SKM-1 (cell line): ENCODE measurements around the gene TMEM9.

ENCODE experiments used
- DNase-seq: peaks from one replicate; lab custom pipeline; 2025; ENCODE audit not compliant: unreplicated experiment; lab: John Stamatoyannopoulos, UW

Gene TMEM9

DNA sequence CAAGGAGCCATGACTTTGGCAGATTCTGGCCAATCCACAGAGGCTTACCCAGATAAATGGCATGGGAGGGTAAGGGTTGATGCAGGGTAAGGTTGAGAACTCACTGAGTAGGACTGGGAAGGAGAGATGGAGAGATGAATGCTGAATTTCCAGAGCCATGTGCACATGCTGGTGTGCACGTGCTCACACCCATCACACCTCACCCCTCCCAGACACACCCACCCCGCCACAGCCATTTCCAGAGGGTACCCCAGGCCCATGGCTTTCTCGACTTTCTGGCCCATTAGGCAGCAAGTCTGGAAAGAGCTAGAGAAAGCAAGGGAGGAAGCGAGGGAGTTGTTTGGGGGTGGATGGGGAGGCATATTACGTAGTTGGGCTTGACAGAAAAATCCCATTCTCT, 43.7 kb downstream of the TMEM9 start:
- no peak for DNase-seq

GRCh38 chr1:201110138-201110537, 44.1 kb downstream of the TMEM9 start:
- no peak for DNase-seq

DNA sequence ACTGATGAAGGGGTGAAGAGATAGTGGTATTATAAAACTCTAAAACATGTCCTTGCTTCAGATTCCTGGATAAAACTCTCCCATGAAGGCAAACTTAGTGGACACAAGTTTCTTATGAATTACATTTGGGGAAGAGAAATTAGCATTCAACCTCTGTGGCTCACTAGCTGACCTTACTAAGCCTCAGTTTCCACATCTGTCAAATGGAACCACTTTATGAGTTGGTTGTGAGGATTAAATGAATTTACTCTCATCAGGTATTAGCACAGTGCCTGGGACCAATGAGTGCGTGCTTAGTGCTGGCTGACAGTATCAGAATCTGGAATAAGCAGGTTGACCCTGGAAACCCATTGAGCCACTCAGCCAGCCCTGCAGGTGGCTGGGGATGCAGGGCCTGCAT, 44.6 kb downstream of the TMEM9 start:
- DNase-seq = no peak

DNA sequence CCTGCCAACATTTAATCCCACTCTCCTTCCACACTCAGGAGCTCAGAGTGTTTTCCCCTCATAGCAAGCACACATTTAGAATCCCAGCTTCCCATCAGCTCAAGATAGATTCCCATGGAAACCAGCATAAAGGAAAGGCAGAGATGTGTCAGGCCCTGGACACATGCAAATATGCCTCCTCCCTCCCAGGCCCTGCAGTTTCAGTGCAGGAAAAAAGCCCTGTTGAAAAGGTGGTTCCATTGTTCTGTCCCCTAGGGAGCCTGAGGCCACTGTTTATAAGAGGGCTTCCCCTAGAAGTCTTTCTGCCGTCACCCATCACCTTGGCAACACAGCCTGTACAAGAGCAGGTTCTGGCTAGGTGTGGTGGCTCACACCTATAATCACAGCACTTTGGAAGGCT, 45.7 kb downstream of the TMEM9 start:
- DNase-seq = no peak

DNA sequence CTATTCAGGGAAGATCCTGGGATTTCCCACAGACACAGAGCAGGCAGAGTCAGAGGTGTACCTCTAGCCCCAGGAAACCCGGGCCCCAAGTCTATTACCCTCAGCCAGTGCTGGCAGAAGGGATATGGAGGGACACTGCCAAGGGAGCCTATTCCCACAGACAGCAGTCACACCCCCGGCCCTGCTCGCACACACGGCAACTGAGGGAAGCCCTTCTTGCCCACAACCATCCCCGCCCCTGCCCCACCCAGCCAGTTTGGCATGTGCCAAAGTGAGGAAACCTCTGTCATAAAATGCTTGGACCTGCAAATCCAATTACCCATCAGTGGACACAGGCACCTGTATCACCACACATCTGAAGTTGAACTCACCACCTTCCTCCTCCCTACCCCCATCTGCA, 48.6 kb downstream of the TMEM9 start:
- DNase-seq = no peak

DNA sequence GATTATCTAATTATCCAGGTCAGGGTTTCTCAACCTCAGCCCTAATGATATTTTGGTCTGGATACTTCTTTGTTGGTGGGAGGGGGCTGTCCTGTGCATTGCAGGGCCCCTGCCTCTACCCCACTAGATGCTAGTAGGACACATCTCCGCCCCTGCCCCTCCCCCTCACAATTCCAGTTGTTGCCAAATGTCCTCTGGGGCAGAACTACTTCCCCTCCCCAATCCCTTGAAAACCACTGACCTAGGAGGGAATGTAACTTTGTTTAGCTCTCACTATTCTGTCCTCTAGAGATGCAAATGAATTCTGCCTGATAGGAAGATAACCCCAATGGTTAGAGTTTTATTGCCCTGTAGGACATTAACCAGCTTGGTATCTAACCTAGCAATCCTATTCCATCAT, 50.1 kb downstream of the TMEM9 start:
- no peak for DNase-seq

- DNase-seq = no peak
These were observed 50.6 kb downstream of the TMEM9 start for GRCh38 chr1:201103666-201104065.

DNA sequence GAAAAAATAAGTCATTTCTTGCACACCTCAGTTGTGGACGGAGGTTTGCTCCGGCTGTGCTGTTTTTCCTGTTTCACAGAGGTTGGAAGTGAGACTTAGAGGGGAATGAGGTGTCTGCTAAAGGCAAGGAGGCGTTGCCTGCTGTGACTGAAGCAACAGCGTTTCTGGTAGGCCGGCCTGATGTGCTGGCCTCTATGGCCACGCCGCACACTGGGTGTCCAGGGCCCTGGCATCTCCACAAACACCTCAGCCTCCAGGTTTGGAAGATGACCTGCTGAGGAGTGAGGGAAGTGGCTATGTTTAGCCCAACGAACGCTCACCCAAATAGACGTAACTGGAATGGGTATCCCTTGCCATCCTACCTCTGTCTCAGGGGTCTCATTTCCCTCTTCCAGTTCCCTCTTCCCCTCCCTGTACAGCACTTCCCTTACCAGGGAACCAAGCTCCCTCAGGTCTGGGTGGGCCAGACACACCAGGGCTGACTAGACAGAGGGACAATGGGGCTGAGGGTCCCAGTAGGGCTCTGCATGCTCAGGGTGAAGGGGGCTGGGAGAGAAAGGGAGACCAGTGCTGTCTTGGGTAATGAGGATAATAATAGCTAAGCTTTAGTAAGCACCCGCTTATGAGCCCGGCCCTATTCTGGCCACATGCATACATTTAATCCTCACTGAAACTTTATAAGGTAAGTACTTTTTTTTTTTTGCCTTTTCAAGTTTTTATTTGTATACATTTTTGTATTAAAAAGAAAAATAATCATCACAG, 53.9 kb downstream of the TMEM9 start:
- DNase-seq = no peak

DNA sequence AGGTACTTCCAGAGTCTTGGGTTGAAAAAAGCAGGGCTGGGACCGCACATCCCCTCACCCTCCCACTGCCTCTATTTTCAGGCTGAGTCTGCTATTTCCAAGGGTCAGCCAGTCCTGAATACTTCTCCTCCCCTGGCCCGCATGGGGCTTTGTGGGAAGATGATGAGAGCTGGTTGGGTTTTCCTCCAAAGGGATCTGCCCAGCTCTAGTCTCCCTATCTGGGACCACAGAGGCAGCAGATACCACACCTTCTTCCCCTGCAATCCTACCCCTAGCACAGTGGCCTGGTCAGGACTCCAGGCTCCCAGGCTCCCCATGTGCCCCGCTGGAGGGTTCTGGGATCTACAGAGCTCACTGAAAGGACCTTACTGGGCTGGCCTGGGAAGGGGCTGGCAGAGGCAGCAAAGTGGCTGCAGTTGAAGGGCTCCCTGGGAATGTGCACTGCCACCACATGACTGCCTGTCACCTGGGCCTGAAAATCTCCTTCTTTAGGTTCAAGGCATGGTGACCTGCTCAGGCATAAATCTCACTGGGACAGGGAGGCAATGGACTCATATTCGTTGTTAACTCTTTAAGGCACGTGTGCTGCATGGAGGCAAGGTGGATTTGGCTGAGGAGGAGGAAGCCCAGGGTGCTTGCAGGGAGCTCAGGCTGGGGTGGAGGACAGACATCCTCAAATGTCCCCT, 55.1 kb downstream of the TMEM9 start:
- DNase-seq = no peak

DNA sequence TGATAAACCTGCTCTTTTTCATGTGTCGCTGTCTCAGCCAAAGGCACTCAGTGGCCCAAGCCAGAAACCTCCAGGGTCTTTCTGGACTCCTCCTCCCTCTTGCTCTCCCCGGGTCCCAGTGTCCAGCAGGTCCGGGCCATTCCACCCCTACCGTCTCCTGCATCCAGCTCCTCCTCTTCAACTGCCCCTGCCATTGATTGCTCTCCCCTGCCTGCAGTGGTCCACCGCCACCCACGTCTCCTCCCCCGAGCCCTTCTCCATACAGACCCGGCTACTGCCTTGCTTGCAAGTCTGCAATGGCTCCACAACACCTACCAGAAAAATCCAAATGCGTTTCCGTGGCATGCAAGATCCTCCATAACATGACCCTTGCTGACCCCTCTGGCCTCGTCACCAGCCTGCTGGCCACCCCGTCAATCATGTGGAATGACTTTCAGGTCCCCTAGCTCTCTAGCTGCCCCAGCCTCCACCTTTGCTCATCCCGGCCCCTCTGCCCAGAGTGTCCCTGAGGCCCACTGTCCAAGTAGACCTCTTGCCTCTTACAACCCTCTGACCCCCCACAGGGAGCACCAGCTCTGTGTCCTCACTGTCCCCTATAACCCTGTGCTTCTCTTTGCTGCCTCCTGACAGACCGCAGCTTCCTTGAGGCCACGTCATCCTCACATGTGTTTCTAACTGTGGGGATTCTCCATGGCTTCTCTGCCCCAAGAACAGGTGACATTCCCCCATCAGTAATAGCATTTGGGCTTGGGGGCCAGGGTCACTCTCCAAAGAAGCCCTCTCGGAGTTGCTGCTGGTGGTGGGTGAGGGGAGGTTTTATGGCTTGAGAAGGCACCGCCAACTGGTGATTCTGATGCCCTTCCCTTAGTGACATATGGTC, 57.1 kb downstream of the TMEM9 start:
- no peak for DNase-seq

DNA sequence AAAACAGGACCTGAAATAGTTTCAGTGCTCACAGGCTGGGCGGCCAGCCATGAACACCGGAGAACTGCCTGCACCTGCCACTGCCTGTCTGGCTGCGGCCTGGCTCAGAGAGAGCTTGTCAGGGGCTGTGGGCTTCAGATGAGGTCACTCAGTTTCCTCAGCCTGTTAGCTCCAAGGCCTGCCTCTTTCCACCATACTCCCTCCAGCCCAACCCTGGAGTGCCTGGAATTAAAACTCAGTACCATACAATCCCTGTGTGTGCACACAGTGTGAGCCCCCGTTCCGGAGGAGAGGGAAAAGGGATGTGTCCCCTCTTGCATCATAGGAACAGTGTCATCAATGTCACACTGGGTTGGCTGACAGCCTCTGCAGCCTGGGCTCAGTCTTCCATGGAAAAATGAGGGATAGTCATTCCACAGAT, 58.2 kb downstream of the TMEM9 start:
- no peak for DNase-seq

DNA sequence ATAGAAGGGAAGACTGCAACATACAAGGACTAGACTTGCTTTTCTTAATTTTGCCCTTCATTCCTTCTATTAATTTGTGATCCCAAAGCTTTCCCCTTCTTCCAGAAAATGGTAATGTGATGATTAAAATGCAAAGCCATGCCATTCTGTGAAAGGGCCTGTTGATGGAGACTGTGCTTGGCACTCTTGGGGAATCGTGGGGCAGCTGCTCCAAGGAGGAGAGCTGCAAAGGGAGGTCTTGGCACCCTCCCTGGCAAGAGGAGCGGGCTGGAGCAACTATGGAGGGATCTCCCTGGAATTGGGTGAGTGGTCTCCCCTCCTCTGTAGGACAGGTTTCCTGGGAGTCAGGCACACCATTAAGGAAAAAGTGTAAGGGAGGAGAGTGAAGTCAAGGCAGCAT, 58.7 kb downstream of the TMEM9 start:
- DNase-seq = no peak

DNA sequence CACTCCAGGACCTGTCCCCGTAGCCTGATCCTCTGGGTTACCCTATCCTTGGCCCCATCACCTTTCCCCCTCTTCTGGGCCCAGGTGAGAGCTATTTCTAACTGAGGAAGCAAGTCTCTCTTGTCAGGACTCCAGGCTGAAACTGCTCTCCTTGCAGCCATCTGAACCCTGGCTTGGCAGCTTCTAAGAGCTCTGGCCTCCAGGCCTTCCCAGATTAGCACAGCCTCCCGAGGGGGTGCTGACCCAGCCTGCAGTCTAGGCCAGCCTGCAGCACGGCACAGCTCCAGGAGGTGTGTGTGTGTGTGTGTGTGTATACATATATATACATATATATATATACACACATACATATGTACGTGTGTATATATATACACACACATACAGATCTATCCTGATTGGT, 59.4 kb downstream of the TMEM9 start:
- no peak for DNase-seq

DNA sequence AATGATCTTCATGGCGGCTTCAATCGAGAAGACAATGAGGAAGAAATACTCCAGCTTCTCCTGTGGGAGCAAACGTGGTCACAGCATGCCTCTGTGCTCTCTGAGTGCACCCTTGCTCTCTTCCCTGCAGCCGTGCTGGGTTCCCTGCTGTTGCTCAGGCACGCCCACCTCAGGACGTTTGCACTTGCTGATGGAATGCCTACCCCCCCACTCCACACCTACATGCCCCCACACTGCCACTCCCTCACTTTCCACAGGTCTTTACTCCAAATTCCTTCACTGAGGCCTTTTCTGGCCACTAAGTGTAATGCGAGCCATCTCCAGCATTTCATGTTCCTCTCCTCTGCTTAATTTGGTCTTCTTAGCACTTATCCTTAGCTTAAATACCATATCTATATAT, 60.3 kb downstream of the TMEM9 start:
- no peak for DNase-seq

DNA sequence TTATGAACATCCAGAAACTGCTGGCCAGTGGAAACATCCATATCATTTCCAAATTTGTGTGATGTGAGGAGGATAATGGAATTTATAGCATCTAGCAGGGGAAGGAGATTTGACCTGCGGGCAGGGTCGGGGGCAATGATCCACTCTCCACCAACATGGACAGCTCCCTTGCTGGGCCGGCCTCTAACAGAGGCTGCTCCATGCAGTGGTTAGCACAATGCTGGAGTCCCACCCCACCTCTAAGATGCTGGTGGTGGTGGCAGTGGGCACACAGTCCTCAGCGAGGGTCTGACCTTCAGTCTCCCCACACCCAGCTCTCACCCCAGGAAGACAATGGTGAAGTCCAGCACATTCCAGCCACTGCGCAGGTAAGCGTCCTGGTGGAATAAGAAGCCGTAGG, 60.7 kb downstream of the TMEM9 start:
- no peak for DNase-seq

DNA sequence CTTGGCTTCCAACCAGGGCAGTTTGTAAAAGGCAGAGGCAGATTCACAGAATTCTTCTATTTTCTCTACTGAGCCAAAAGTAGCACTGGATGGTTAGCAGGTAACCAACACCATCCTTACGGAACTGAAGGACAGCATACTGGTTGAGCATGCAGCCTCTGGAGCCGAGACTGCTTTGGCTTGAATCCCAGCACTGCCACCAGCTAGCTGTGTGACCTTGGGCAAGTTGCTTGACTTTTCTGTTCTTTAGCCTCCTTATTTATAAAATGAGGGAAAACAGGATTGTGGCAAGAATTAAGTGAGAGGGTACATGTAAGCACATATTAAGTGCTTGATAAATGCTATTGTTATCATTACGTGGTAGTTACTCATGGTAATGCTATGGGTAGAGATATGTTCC, 61.5 kb downstream of the TMEM9 start:
- no peak for DNase-seq

- DNase-seq = no peak
These were observed 63.0 kb downstream of the TMEM9 start for GRCh38 chr1:201091256-201091655.

- no peak for DNase-seq
These were observed 63.7 kb downstream of the TMEM9 start for GRCh38 chr1:201090541-201090940.

DNA sequence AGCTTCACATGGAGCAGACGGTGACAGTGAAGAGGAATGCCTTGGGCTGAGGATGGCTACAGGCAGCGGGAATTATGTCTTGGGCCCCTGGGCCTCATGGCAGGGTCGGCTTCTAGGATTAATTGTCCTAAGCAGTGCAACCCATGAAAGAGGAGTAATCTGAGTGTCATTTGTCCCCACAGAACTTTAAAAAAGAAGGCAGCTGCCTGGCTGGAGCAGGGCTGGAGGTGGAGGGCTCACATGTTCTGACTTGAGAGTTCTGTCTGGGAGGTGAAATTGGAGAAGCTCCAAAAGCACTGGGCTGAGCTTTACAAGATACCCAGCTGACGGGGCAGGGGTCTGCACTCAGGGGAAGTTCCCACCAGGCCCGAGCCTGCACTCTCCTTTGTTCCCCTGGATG, 64.7 kb downstream of the TMEM9 start:
- no peak for DNase-seq

DNA sequence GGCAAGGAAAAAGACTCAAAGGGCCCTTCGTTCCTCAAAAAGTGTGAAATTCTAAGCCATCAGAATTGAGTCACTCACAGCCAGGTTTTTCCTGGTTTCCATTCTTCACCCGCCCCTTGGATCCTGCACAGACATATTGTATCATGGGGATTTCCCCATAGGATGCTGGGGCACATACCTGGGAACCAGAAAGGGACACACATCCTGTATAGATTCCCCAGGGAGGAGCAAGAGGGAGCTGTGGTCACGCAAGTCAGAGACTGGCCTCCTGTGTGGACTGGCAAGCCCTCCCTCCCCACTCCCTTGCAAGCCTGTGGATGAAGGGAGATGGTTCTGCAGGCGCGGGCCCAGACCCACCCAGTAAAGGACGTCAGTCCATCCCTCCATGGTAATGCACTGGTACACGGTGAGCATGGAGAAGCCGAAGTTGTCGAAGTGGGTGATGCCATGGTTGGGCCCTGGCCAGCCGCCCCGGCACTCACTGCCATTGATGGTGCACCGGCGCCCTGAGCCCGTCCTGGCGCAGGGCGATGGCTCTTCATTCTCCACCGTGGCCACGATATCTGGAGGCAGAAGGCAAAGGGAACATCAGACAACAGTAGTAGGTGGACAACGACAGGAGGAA, 65.3 kb downstream of the TMEM9 start:
- no peak for DNase-seq

DNA sequence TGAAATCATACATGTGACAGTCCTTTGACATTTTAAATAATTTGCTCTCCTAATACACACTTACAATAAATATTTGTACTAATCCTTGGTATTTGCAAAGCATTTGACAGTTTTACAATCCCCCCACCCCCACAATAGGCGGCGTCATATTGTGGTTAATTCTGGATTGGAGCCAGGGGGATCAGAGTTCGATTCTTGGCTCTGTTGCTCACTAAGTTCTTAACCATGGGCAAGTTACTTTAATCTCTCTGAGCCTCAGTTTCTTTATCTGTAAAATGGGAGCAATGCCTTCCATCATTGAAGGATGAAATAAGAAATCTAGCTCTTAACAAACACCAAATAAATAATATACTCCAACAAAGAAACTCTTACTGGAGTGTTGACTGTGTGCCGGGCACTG, 65.9 kb downstream of the TMEM9 start:
- no peak for DNase-seq
